GM23338 (cell line): Measurements from ENCODE around the gene DYNC2H1.

Experiments
- CREB1 ChIP-seq: fragments of 250-450 bp; sonication (Bioruptor Pico); IDR thresholded peaks from 2 replicates; pipeline ENCODE4 v1.5.0; 2020; ENCODE audit warnings: low read depth, mild to moderate bottlenecking, moderate library complexity
- CTCF ChIP-seq, 2 experiments: fragments of 200-600 bp in 1 of 2; sonication (generic) in 1 of 2; conservative IDR thresholded peaks; 2 replicates each; pipeline versions ENCODE4 v1.5.1 to v1.6.1; 2016 to 2017; ENCODE audit warnings: antibody characterized with exemption in 2 of 2, low read depth in 2 of 2, mild to moderate bottlenecking in 2 of 2, moderate library complexity in 1 of 2
- ETS1 ChIP-seq: IDR thresholded peaks from 2 replicates; pipeline ENCODE4 v1.6.1; 2016; ENCODE audit warnings: antibody characterized with exemption
- EZH2 ChIP-seq: fragments of 200-600 bp; sonication (generic); IDR thresholded peaks from one replicate; pipeline ENCODE4 v1.8.0; 2017; ENCODE audit warnings: antibody characterized with exemption, mild to moderate bottlenecking, low read depth; ENCODE audit not compliant: unreplicated experiment
- EZH2phosphoT487 ChIP-seq: fragments of 200-600 bp; sonication (generic); IDR thresholded peaks from one replicate; pipeline ENCODE4 v1.8.1; 2018; ENCODE audit warnings: antibody characterized with exemption; ENCODE audit not compliant: unreplicated experiment
- JUNB ChIP-seq: IDR thresholded peaks from one replicate; pipeline ENCODE4 v1.6.1; 2016; ENCODE audit warnings: antibody characterized with exemption; ENCODE audit not compliant: unreplicated experiment
- NANOG ChIP-seq: IDR thresholded peaks from 2 replicates; pipeline ENCODE4 v1.6.1; 2016; ENCODE audit warnings: antibody characterized with exemption, borderline replicate concordance
- POLR2AphosphoS5 ChIP-seq: IDR thresholded peaks from 2 replicates; pipeline ENCODE4 v1.6.1; 2016; ENCODE audit warnings: antibody characterized with exemption, low read depth
- REST ChIP-seq: IDR thresholded peaks from one replicate; pipeline ENCODE4 v1.6.1; 2018; ENCODE audit warnings: antibody characterized with exemption; ENCODE audit not compliant: unreplicated experiment
- ZNF331 ChIP-seq: fragments of 250-450 bp; sonication (Bioruptor Pico); IDR thresholded peaks from 2 replicates; pipeline ENCODE4 v1.5.0; 2020; ENCODE audit warnings: low read depth, mild to moderate bottlenecking, moderate library complexity

GRCh38 chr11:103317118-103317517 lies 207.9 kb downstream of the DYNC2H1 start:
- TF ChIP-seq CTCF (conservative IDR thresholded peaks at IDR 0.05; ENCODE audit: low read depth in 2 of 2) (no peak), EZH2phosphoT487 (no peak), ETS1 (no peak), POLR2AphosphoS5 (no peak), EZH2 (no peak), CREB1 (CRISPR knock-in tag) (no peak), ZNF331 (CRISPR knock-in tag) (no peak), REST (no peak), NANOG (no peak), JUNB (no peak)
